Esophagus squamous epithelium (tissue), 5 donors: ENCODE results near the gene MAP3K21. TPM values are rescaled to one million over a fixed set of nuclear protein-coding genes. Genes with fewer than 3 reads are reported as not detected.

Experiments used
- DNase-seq: peaks from one replicate; lab custom pipeline; 2025; lab: John Stamatoyannopoulos, UW
- H3K27ac ChIP-seq, 4 donors: fragments of 200-600 bp; sonication (generic); one replicate each; pipeline ENCODE4 v1.5.1; 2016 to 2019; ENCODE audit warnings: mild to moderate bottlenecking in 1 of 4
- H3K27me3 ChIP-seq, 4 donors: fragments of 200-600 bp; sonication (generic); 1 replicate in 3 of 4; 2 replicates in 1 of 4; pipeline versions ENCODE4 v1.5.1 to v1.6.0; 2017 to 2021; ENCODE audit warnings: antibody characterized with exemption in 1 of 4
- H3K36me3 ChIP-seq, 3 donors: fragments of 200-600 bp; sonication (generic); one replicate each; pipeline ENCODE4 v1.5.1; 2016 to 2019
- H3K4me1 ChIP-seq, 3 donors: fragments of 200-600 bp; sonication (generic); one replicate each; pipeline ENCODE4 v1.5.1; 2017 to 2019
- H3K4me3 ChIP-seq, 4 donors: fragments of 200-600 bp; sonication (generic); 1 replicate in 3 of 4; 2 replicates in 1 of 4; pipeline ENCODE4 v1.5.1; 2016 to 2019; ENCODE audit warnings: mild to moderate bottlenecking in 2 of 4, moderate library complexity in 1 of 4
- H3K9me3 ChIP-seq, 3 donors: fragments of 200-600 bp; sonication (generic); one replicate each; pipeline ENCODE4 v1.5.1; 2016 to 2019
- POLR2A ChIP-seq, 4 donors: fragments of 450-650 bp; IDR thresholded peaks; one replicate each; pipeline ENCODE4 v1.6.1; 2017; ENCODE audit warnings: antibody characterized with exemption in 4 of 4, mild to moderate bottlenecking in 4 of 4, moderate library complexity in 3 of 4
- WGBS, 2 donors: methylation state at CpG; one replicate each; pipeline ENCODE4 v1.1.5; 2018; 5-methylcytosine and 5-hydroxymethylcytosine counted together
- intact Hi-C: fragments of 100-400 bp; cut with DNase I; formaldehyde crosslinking; loops from one replicate; pipeline ENCODE4 v1.15.0; 2022
- total RNA-seq, 4 donors: library from RNA; depleted of rRNA; stranded (reverse); fragments of >200 nt; gene quantifications; one replicate each; pipeline ENCODE4 v1.1.0, GENCODE V29; 2016
- TF ChIP-seq, protein P1 (sequence below), 6 experiments: fragments of 450-650 bp in 4 of 6; fragments of 200-600 bp in 2 of 6; sonication (generic) in 2 of 6; IDR thresholded peaks; one replicate each; pipeline ENCODE4 v1.5.1; 2016 to 2019; ENCODE audit warnings: antibody characterized with exemption in 6 of 6, mild to moderate bottlenecking in 4 of 6, moderate library complexity in 4 of 6
- donor health status: DM: yes; HTN: yes; CAD: no.

The MAP3K21 gene
- total RNA-seq, 4 donors from 2014 or later = 2.4 to 8.4 (median 4.8) TPM

- Histone ChIP-seq H3K4me3 (no peak overlapping the region), H3K4me1 (no peaks in the 10 kb centered on the region), H3K27ac (no peak overlapping the region), H3K36me3 (no peaks in the 10 kb centered on the region), H3K9me3 (no peaks in the 10 kb centered on the region), H3K27me3 (peaks cover 0 to 9% (median 0%) of the 10 kb centered on the region in 4 donors)
- DNase-seq = no peak
- intact Hi-C loops = no loop called here
- 42 to 50% methylated on average over 1 of the region's 1 CpG for WGBS, 2 donors
- no peak for TF ChIP-seq POLR2A (IDR thresholded peaks at IDR 0.05)
- TF ChIP-seq, protein P1, sequence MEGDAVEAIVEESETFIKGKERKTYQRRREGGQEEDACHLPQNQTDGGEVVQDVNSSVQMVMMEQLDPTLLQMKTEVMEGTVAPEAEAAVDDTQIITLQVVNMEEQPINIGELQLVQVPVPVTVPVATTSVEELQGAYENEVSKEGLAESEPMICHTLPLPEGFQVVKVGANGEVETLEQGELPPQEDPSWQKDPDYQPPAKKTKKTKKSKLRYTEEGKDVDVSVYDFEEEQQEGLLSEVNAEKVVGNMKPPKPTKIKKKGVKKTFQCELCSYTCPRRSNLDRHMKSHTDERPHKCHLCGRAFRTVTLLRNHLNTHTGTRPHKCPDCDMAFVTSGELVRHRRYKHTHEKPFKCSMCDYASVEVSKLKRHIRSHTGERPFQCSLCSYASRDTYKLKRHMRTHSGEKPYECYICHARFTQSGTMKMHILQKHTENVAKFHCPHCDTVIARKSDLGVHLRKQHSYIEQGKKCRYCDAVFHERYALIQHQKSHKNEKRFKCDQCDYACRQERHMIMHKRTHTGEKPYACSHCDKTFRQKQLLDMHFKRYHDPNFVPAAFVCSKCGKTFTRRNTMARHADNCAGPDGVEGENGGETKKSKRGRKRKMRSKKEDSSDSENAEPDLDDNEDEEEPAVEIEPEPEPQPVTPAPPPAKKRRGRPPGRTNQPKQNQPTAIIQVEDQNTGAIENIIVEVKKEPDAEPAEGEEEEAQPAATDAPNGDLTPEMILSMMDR (IDR thresholded peaks at IDR 0.05) = no peak
Observed at GRCh38 chr1:233315718-233316301, 11.7 kb upstream of the MAP3K21 start.

GRCh38 chr1:233316473-233316872 is 11.1 kb upstream of the MAP3K21 start:
- H3K4me3 ChIP-seq = no peak overlapping the region
- TF ChIP-seq, protein P1 (IDR thresholded peaks at IDR 0.05) = no peak
- TF ChIP-seq POLR2A (IDR thresholded peaks at IDR 0.05) = no peak
- H3K27ac ChIP-seq = no peak overlapping the region
- intact Hi-C loops = no loop called here
- DNase-seq = no peak
- H3K27me3 ChIP-seq = peaks cover 0 to 9% (median 0%) of the 10 kb centered on the region in 4 donors
- 53 to 83% methylated on average over 1 of the region's 1 CpG for WGBS, 2 donors
- no peaks in the 10 kb centered on the region for H3K9me3 ChIP-seq
- H3K4me1 ChIP-seq = no peaks in the 10 kb centered on the region
- no peaks in the 10 kb centered on the region for H3K36me3 ChIP-seq

GRCh38 chr1:233319272-233319671 is 8.3 kb upstream of the MAP3K21 start:
- H3K36me3 ChIP-seq = no peaks in the 10 kb centered on the region
- WGBS, 2 donors = 73 to 75% methylated on average over 5 to 6 of the region's 6 CpGs
- no peak for DNase-seq
- no peak overlapping the region for H3K27ac ChIP-seq
- peaks cover 0 to 9% (median 0%) of the 10 kb centered on the region in 4 donors for H3K27me3 ChIP-seq
- intact Hi-C loops = no loop called here
- no peak for TF ChIP-seq POLR2A (IDR thresholded peaks at IDR 0.05)
- TF ChIP-seq, protein P1 (IDR thresholded peaks at IDR 0.05) = no peak
- no peak overlapping the region for H3K4me3 ChIP-seq
- H3K4me1 ChIP-seq = no peaks in the 10 kb centered on the region
- H3K9me3 ChIP-seq = no peaks in the 10 kb centered on the region

- no peak overlapping the region for H3K27ac ChIP-seq
- TF ChIP-seq POLR2A (IDR thresholded peaks at IDR 0.05) = no peak
- TF ChIP-seq, protein P1 (IDR thresholded peaks at IDR 0.05) = no peak
- H3K4me1 ChIP-seq = no peaks in the 10 kb centered on the region
- 69 to 82% methylated on average over 2 of the region's 2 CpGs for WGBS, 2 donors
- DNase-seq = no peak
- H3K36me3 ChIP-seq = no peaks in the 10 kb centered on the region
- intact Hi-C loops = no loop called here
- no peaks in the 10 kb centered on the region for H3K9me3 ChIP-seq
- H3K27me3 ChIP-seq = peaks cover 0 to 9% (median 0%) of the 10 kb centered on the region in 4 donors
- no peak overlapping the region for H3K4me3 ChIP-seq
Observed at GRCh38 chr1:233320023-233320422, 7.5 kb upstream of the MAP3K21 start.

DNA sequence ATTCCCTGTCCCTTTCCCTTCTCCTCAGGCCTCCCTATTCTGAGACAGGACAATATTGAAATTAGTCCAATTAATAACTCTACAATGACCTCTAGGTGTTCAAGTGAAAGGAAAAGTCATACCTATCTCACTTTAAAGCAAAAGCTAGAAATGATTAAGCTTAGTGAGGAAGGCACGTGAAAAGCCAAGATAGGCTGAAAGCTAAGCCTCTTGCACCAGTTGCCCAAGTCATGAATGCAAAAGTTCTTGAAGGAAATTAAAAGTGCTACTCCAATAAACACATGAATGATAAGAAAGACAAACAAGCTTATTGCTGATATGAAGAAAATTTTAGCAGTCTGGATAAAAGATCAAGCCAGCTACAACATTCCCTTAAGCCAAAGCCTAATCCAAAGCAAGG is 3.8 kb upstream of the MAP3K21 start:
- 88 to 95% methylated on average over 1 of the region's 1 CpG for WGBS, 2 donors
- no peak for DNase-seq
- Histone ChIP-seq H3K27ac (no peak overlapping the region), H3K36me3 (no peaks in the 10 kb centered on the region), H3K27me3 (peaks cover 0 to 20% (median 0%) of the 10 kb centered on the region in 4 donors), H3K9me3 (no peaks in the 10 kb centered on the region), H3K4me3 (no peak overlapping the region), H3K4me1 (peaks cover 1 to 18% (median 12%) of the 10 kb centered on the region in 3 donors)
- intact Hi-C loops = no loop called here
- TF ChIP-seq, protein P1 (IDR thresholded peaks at IDR 0.05) = no peak
- no peak for TF ChIP-seq POLR2A (IDR thresholded peaks at IDR 0.05)
